WTC11 (cell line): ENCODE results near the gene TFCP2. TPM values are rescaled to one million over a fixed set of nuclear protein-coding genes. Genes with fewer than 3 reads are reported as not detected.

Source experiments
- ATAC-seq: fragments of 200-7000 bp; cut with Tn5 transposase; 2 replicates; pipeline ENCODE4 v1.10.0; 2021; ENCODE audit warnings: mild to moderate bottlenecking, moderate library complexity
- CTCF ChIA-PET: fragments of 300-600 bp; sonication (Branson Sonifier 250); formaldehyde crosslinking; loops from one replicate; lab custom pipeline; 2021; ENCODE audit warnings: antibody characterized with exemption; lab: Charles Lee
- POLR2A ChIA-PET: fragments of 350-600 bp; sonication (Branson Sonifier 250); formaldehyde crosslinking; loops from one replicate; lab custom pipeline; 2021; ENCODE audit warnings: antibody characterized with exemption; lab: Charles Lee
- DNase-seq: peaks from one replicate; pipeline ENCODE4 v3.0.0; 2021; ENCODE audit warnings: low spot score
- H3K27ac Mint-ChIP-seq: 2 replicates; pipeline ENCODE4 v1.8.0; 2021; ENCODE audit warnings: mixed read lengths
- H3K27me3 Mint-ChIP-seq: 2 replicates; pipeline ENCODE4 v1.8.0; 2021; ENCODE audit warnings: low read depth, mild to moderate bottlenecking, moderate library complexity, mixed read lengths
- H3K36me3 Mint-ChIP-seq: 2 replicates; pipeline ENCODE4 v1.8.0; 2021; ENCODE audit warnings: mixed read lengths
- H3K4me1 Mint-ChIP-seq: 2 replicates; pipeline ENCODE4 v1.8.0; 2022; ENCODE audit warnings: mixed read lengths
- H3K4me3 Mint-ChIP-seq: 2 replicates; pipeline ENCODE4 v1.8.0; 2021; ENCODE audit warnings: mild to moderate bottlenecking, moderate library complexity, mixed read lengths
- H3K9me3 Mint-ChIP-seq: 2 replicates; pipeline ENCODE4 v1.8.0; 2021; ENCODE audit warnings: mixed read lengths
- CBFB ChIP-seq: sonication (generic); formaldehyde crosslinking; IDR thresholded peaks from 2 replicates; pipeline ENCODE4 v1.8.1; 2022; ENCODE audit warnings: mild to moderate bottlenecking, low read depth, missing genetic modification reagents
- CREM ChIP-seq: sonication (generic); formaldehyde crosslinking; IDR thresholded peaks from 2 replicates; pipeline ENCODE4 v1.8.1; 2022; ENCODE audit warnings: mild to moderate bottlenecking, missing genetic modification reagents, moderate library complexity
- EMX1 ChIP-seq: fragments of 250-450 bp; sonication (Bioruptor Pico); IDR thresholded peaks from 2 replicates; pipeline ENCODE4 v1.8.0; 2021; ENCODE audit warnings: mild to moderate bottlenecking
- ETV6 ChIP-seq: sonication (generic); formaldehyde crosslinking; IDR thresholded peaks from 2 replicates; pipeline ENCODE4 v1.8.1; 2022; ENCODE audit warnings: mild to moderate bottlenecking, missing genetic modification reagents
- FOXP1 ChIP-seq: sonication (generic); formaldehyde crosslinking; IDR thresholded peaks from 2 replicates; pipeline ENCODE4 v1.8.0; 2022; ENCODE audit warnings: missing genetic modification reagents, mild to moderate bottlenecking, moderate library complexity, borderline replicate concordance
- GABPB1 ChIP-seq: sonication (generic); formaldehyde crosslinking; IDR thresholded peaks from 2 replicates; pipeline ENCODE4 v1.8.1; 2023; ENCODE audit warnings: mild to moderate bottlenecking, missing genetic modification reagents
- NR2C2 ChIP-seq: sonication (generic); formaldehyde crosslinking; IDR thresholded peaks from 2 replicates; pipeline ENCODE4 v1.8.0; 2022; ENCODE audit warnings: mild to moderate bottlenecking, missing genetic modification reagents
- OVOL2 ChIP-seq: fragments of 250-450 bp; sonication (Bioruptor Pico); IDR thresholded peaks from 2 replicates; pipeline ENCODE4 v1.9.0; 2021; ENCODE audit warnings: mild to moderate bottlenecking, borderline replicate concordance
- SMAD4 ChIP-seq: sonication (generic); formaldehyde crosslinking; IDR thresholded peaks from 2 replicates; pipeline ENCODE4 v1.8.0; 2022; ENCODE audit warnings: mild to moderate bottlenecking, missing genetic modification reagents
- TP53 ChIP-seq: sonication (generic); formaldehyde crosslinking; IDR thresholded peaks from 2 replicates; pipeline ENCODE4 v1.8.1; 2023; ENCODE audit warnings: mild to moderate bottlenecking, missing genetic modification reagents
- ZNF219 ChIP-seq: sonication (generic); formaldehyde crosslinking; IDR thresholded peaks from 2 replicates; pipeline ENCODE4 v1.8.0; 2023; ENCODE audit warnings: missing genetic modification reagents, mild to moderate bottlenecking, borderline replicate concordance
- ZNF396 ChIP-seq: fragments of 250-450 bp; sonication (Bioruptor Pico); IDR thresholded peaks from 2 replicates; pipeline ENCODE4 v1.8.0; 2021; ENCODE audit warnings: mild to moderate bottlenecking, moderate library complexity, borderline replicate concordance
- ZNF416 ChIP-seq: fragments of 250-450 bp; sonication (Bioruptor Pico); IDR thresholded peaks from 2 replicates; pipeline ENCODE4 v1.9.0; 2021; ENCODE audit warnings: mild to moderate bottlenecking, inconsistent platforms
- ZNF423 ChIP-seq: fragments of 250-450 bp; sonication (Bioruptor Pico); IDR thresholded peaks from 2 replicates; pipeline ENCODE4 v2.1.2; 2022; ENCODE audit warnings: mild to moderate bottlenecking, moderate library complexity
- total RNA-seq: library from RNA; stranded (reverse); gene quantifications from 3 replicates; pipeline ENCODE4 v1.2.3, GENCODE V29; 2021
- TF ChIP-seq, protein P1 (sequence below): sonication (generic); formaldehyde crosslinking; conservative IDR thresholded peaks from 2 replicates; pipeline ENCODE4 v1.8.1; 2023; ENCODE audit warnings: mild to moderate bottlenecking, low read depth, missing genetic modification reagents, moderate library complexity
- TF ChIP-seq, protein P2 (sequence below): sonication (generic); formaldehyde crosslinking; IDR thresholded peaks from 2 replicates; pipeline ENCODE4 v1.8.0; 2022; ENCODE audit warnings: mild to moderate bottlenecking, missing genetic modification reagents
- TF ChIP-seq, protein P3 (sequence below): sonication (generic); formaldehyde crosslinking; IDR thresholded peaks from 2 replicates; pipeline ENCODE4 v1.8.1; 2023; ENCODE audit warnings: mild to moderate bottlenecking, missing genetic modification reagents
- TF ChIP-seq, protein P4 (sequence below): fragments of 250-450 bp; sonication (Bioruptor Pico); IDR thresholded peaks from 2 replicates; pipeline ENCODE4 v1.8.0; 2021; ENCODE audit warnings: mild to moderate bottlenecking
- TF ChIP-seq, protein P5 (sequence below): sonication (generic); formaldehyde crosslinking; IDR thresholded peaks from 2 replicates; pipeline ENCODE4 v1.8.1; 2023; ENCODE audit warnings: mild to moderate bottlenecking, moderate library complexity, missing genetic modification reagents
- TF ChIP-seq, protein P6 (sequence below): sonication (generic); formaldehyde crosslinking; IDR thresholded peaks from 2 replicates; pipeline ENCODE4 v1.8.0; 2022; ENCODE audit warnings: missing genetic modification reagents

The TFCP2 gene
- total RNA-seq, 1 experiment from 2014 or later, result 35.4 TPM

DNA sequence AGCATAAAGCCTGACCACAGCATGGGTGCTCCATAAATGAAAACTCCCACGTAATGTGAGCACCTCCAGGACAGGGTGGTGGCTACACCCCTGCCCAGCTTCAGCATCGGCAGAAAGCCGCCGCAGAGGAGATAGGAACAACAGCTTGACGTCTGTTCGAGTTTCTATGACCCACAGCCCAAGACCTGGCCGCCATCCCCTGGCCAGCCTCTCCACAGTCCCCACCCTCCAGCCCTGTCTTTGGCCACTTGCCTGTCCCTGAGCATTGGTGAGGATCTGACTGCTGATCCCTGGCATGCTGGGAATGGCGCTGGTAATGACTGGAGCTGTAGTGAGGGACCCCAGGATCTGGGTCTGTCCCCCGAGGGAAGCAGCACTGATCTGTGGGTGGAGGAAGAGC, 23.6 kb upstream of the TFCP2 start (continued):
- no peak for TF ChIP-seq ZNF219 (CRISPR knock-in tag)

DNA sequence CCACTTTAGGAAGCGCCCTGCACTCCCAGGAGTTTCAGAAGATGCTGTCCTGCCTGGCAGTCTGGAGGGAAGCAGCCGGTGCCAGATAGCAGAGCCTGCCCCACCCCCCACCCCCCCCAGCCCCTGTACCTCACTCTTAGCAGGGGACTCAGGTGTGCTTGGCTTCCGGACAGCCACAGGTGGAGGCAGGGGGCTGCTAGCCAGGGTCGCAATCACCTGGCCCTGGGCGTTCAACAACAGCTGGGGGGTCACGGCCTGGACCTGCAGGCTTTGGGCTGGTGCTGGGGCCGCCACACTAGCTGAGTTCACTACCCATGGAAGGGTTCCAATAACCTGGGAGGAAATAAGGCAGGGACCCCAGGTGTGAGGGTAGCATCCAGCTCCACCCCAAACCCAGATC, 22.9 kb upstream of the TFCP2 start:
- no peak for ATAC-seq
- ChIA-PET POLR2A (no interaction called here), CTCF (no interaction called here)
- no peak for DNase-seq
- no peaks in the 10 kb centered on the region for H3K4me1 Mint-ChIP-seq
- no peaks in the 10 kb centered on the region for H3K27me3 Mint-ChIP-seq
- H3K27ac Mint-ChIP-seq, result no peak overlapping the region
- TF ChIP-seq, protein P1, sequence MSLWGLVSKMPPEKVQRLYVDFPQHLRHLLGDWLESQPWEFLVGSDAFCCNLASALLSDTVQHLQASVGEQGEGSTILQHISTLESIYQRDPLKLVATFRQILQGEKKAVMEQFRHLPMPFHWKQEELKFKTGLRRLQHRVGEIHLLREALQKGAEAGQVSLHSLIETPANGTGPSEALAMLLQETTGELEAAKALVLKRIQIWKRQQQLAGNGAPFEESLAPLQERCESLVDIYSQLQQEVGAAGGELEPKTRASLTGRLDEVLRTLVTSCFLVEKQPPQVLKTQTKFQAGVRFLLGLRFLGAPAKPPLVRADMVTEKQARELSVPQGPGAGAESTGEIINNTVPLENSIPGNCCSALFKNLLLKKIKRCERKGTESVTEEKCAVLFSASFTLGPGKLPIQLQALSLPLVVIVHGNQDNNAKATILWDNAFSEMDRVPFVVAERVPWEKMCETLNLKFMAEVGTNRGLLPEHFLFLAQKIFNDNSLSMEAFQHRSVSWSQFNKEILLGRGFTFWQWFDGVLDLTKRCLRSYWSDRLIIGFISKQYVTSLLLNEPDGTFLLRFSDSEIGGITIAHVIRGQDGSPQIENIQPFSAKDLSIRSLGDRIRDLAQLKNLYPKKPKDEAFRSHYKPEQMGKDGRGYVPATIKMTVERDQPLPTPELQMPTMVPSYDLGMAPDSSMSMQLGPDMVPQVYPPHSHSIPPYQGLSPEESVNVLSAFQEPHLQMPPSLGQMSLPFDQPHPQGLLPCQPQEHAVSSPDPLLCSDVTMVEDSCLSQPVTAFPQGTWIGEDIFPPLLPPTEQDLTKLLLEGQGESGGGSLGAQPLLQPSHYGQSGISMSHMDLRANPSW (CRISPR knock-in tag), result no peak
- TF ChIP-seq ZNF219 (CRISPR knock-in tag), result no peak
- TF ChIP-seq OVOL2 (CRISPR knock-in tag), result no peak
- TF ChIP-seq, protein P2, sequence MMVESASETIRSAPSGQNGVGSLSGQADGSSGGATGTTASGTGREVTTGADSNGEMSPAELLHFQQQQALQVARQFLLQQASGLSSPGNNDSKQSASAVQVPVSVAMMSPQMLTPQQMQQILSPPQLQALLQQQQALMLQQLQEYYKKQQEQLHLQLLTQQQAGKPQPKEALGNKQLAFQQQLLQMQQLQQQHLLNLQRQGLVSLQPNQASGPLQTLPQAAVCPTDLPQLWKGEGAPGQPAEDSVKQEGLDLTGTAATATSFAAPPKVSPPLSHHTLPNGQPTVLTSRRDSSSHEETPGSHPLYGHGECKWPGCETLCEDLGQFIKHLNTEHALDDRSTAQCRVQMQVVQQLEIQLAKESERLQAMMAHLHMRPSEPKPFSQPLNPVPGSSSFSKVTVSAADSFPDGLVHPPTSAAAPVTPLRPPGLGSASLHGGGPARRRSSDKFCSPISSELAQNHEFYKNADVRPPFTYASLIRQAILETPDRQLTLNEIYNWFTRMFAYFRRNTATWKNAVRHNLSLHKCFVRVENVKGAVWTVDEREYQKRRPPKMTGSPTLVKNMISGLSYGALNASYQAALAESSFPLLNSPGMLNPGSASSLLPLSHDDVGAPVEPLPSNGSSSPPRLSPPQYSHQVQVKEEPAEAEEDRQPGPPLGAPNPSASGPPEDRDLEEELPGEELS, result no peak
- TF ChIP-seq, protein P3, sequence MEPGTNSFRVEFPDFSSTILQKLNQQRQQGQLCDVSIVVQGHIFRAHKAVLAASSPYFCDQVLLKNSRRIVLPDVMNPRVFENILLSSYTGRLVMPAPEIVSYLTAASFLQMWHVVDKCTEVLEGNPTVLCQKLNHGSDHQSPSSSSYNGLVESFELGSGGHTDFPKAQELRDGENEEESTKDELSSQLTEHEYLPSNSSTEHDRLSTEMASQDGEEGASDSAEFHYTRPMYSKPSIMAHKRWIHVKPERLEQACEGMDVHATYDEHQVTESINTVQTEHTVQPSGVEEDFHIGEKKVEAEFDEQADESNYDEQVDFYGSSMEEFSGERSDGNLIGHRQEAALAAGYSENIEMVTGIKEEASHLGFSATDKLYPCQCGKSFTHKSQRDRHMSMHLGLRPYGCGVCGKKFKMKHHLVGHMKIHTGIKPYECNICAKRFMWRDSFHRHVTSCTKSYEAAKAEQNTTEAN (CRISPR knock-in tag), result no peak
- no peak for TF ChIP-seq CREM (CRISPR knock-in tag)
- no peak for TF ChIP-seq ZNF396 (CRISPR knock-in tag)
- no peak for TF ChIP-seq GABPB1 (CRISPR knock-in tag)
- TF ChIP-seq, protein P4, sequence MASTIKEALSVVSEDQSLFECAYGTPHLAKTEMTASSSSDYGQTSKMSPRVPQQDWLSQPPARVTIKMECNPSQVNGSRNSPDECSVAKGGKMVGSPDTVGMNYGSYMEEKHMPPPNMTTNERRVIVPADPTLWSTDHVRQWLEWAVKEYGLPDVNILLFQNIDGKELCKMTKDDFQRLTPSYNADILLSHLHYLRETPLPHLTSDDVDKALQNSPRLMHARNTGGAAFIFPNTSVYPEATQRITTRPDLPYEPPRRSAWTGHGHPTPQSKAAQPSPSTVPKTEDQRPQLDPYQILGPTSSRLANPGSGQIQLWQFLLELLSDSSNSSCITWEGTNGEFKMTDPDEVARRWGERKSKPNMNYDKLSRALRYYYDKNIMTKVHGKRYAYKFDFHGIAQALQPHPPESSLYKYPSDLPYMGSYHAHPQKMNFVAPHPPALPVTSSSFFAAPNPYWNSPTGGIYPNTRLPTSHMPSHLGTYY (CRISPR knock-in tag), result no peak
- no peak for TF ChIP-seq EMX1 (CRISPR knock-in tag)
- TF ChIP-seq SMAD4 (CRISPR knock-in tag), result no peak
- no peak for TF ChIP-seq ZNF423 (CRISPR knock-in tag)
- TF ChIP-seq CBFB (CRISPR knock-in tag), result no peak
- TF ChIP-seq, protein P5, sequence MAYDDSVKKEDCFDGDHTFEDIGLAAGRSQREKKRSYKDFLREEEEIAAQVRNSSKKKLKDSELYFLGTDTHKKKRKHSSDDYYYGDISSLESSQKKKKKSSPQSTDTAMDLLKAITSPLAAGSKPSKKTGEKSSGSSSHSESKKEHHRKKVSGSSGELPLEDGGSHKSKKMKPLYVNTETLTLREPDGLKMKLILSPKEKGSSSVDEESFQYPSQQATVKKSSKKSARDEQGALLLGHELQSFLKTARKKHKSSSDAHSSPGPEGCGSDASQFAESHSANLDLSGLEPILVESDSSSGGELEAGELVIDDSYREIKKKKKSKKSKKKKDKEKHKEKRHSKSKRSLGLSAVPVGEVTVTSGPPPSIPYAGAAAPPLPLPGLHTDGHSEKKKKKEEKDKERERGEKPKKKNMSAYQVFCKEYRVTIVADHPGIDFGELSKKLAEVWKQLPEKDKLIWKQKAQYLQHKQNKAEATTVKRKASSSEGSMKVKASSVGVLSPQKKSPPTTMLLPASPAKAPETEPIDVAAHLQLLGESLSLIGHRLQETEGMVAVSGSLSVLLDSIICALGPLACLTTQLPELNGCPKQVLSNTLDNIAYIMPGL (CRISPR knock-in tag), result no peak
- TF ChIP-seq FOXP1 (CRISPR knock-in tag), result no peak
- TF ChIP-seq ZNF416, result no peak
- TF ChIP-seq NR2C2 (CRISPR knock-in tag), result no peak
- TF ChIP-seq ETV6 (CRISPR knock-in tag), result no peak
- no peak for TF ChIP-seq TP53
- TF ChIP-seq, protein P6, sequence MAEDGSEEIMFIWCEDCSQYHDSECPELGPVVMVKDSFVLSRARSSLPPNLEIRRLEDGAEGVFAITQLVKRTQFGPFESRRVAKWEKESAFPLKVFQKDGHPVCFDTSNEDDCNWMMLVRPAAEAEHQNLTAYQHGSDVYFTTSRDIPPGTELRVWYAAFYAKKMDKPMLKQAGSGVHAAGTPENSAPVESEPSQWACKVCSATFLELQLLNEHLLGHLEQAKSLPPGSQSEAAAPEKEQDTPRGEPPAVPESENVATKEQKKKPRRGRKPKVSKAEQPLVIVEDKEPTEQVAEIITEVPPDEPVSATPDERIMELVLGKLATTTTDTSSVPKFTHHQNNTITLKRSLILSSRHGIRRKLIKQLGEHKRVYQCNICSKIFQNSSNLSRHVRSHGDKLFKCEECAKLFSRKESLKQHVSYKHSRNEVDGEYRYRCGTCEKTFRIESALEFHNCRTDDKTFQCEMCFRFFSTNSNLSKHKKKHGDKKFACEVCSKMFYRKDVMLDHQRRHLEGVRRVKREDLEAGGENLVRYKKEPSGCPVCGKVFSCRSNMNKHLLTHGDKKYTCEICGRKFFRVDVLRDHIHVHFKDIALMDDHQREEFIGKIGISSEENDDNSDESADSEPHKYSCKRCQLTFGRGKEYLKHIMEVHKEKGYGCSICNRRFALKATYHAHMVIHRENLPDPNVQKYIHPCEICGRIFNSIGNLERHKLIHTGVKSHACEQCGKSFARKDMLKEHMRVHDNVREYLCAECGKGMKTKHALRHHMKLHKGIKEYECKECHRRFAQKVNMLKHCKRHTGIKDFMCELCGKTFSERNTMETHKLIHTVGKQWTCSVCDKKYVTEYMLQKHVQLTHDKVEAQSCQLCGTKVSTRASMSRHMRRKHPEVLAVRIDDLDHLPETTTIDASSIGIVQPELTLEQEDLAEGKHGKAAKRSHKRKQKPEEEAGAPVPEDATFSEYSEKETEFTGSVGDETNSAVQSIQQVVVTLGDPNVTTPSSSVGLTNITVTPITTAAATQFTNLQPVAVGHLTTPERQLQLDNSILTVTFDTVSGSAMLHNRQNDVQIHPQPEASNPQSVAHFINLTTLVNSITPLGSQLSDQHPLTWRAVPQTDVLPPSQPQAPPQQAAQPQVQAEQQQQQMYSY (CRISPR knock-in tag), result no peak
- H3K9me3 Mint-ChIP-seq, result no peaks in the 10 kb centered on the region
- no peaks in the 10 kb centered on the region for H3K36me3 Mint-ChIP-seq
- no peak overlapping the region for H3K4me3 Mint-ChIP-seq
